HCT116 (cell line): ENCODE results near the gene DDX10.

ENCODE experiments used
- EGR1 ChIP-seq: IDR thresholded peaks from 2 replicates; pipeline ENCODE4 v1.6.1; 2012; ENCODE audit warnings: low read depth
- EZH2 ChIP-seq: fragments of 200-600 bp; sonication (generic); IDR thresholded peaks from 2 replicates; pipeline ENCODE4 v1.6.1; 2017; ENCODE audit warnings: antibody characterized with exemption, mixed run types
- EZH2phosphoT487 ChIP-seq: fragments of 200-600 bp; IDR thresholded peaks from 2 replicates; pipeline ENCODE4 v1.6.1; 2018; ENCODE audit warnings: antibody characterized with exemption, borderline replicate concordance
- POLR2A ChIP-seq: IDR thresholded peaks from 2 replicates; pipeline ENCODE4 v1.7.0; 2011; ENCODE audit warnings: borderline replicate concordance; ENCODE audit not compliant: insufficient read depth, insufficient read length; ENCODE audit errors: extremely low read depth
- POLR2AphosphoS5 ChIP-seq: IDR thresholded peaks from 2 replicates; pipeline ENCODE4 v1.6.1; 2011; ENCODE audit warnings: mild to moderate bottlenecking, low read depth, low read length, moderate library complexity
- RAD21 ChIP-seq: IDR thresholded peaks from 2 replicates; pipeline ENCODE4 v1.6.1; 2012; ENCODE audit warnings: low read depth, mild to moderate bottlenecking
- SP1 ChIP-seq: IDR thresholded peaks from 2 replicates; pipeline ENCODE4 v1.6.1; 2012; ENCODE audit warnings: low read depth
- SRF ChIP-seq: IDR thresholded peaks from 2 replicates; pipeline ENCODE4 v1.6.1; 2012; ENCODE audit warnings: low read depth
- YY1 ChIP-seq: IDR thresholded peaks from 2 replicates; pipeline ENCODE4 v1.6.1; 2011; ENCODE audit warnings: low read length, low read depth, moderate library complexity, mild to moderate bottlenecking; ENCODE audit not compliant: insufficient replicate concordance; ENCODE audit errors: extremely low read depth
- ZNF274 ChIP-seq: fragments of 200-500 bp; sonication (Bioruptor generic); IDR thresholded peaks from 2 replicates; pipeline ENCODE4 v1.6.1; 2014; ENCODE audit warnings: mild to moderate bottlenecking, low read depth, low read length, inconsistent platforms
- TF ChIP-seq, protein P1 (sequence below): IDR thresholded peaks from 2 replicates; pipeline ENCODE4 v1.6.1; 2012
- TF ChIP-seq, protein P2 (sequence below), 3 experiments: fragments of 200-600 bp in 1 of 3; sonication (generic) in 1 of 3; IDR thresholded peaks in 2 of 3; conservative IDR thresholded peaks in 1 of 3; 2 replicates each; pipeline ENCODE4 v1.5.1; 2012 to 2017; ENCODE audit warnings: low read depth in 2 of 3, low read length in 2 of 3, antibody characterized with exemption in 1 of 3, borderline replicate concordance in 1 of 3, control low read depth in 1 of 3, mild to moderate bottlenecking in 1 of 3, mixed read lengths in 1 of 3, mixed run types in 1 of 3, moderate library complexity in 1 of 3; ENCODE audit not compliant: insufficient read depth in 1 of 3

DNA sequence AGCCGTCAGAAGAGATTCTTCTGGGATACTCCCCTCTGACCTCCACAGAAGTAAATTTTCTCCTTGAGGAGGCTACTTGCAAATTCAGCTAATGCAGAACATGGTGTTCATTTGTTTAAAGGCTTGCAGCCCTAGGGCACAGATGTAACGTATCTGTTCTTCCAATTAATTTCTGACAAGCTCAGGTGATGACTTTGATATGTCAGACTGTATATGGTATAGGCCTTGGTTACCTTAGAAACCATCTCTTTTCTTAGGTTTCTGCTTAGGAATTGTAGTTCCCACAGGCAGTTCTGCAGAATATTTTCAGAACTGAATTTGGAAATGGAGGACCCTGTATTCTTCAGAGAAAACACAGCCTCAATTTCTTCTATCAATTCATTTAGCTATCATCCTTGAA lies 117.1 kb downstream of the DDX10 start:
- TF ChIP-seq, protein P1, sequence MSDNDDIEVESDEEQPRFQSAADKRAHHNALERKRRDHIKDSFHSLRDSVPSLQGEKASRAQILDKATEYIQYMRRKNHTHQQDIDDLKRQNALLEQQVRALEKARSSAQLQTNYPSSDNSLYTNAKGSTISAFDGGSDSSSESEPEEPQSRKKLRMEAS = no peak
- TF ChIP-seq SRF = no peak
- TF ChIP-seq, protein P2, sequence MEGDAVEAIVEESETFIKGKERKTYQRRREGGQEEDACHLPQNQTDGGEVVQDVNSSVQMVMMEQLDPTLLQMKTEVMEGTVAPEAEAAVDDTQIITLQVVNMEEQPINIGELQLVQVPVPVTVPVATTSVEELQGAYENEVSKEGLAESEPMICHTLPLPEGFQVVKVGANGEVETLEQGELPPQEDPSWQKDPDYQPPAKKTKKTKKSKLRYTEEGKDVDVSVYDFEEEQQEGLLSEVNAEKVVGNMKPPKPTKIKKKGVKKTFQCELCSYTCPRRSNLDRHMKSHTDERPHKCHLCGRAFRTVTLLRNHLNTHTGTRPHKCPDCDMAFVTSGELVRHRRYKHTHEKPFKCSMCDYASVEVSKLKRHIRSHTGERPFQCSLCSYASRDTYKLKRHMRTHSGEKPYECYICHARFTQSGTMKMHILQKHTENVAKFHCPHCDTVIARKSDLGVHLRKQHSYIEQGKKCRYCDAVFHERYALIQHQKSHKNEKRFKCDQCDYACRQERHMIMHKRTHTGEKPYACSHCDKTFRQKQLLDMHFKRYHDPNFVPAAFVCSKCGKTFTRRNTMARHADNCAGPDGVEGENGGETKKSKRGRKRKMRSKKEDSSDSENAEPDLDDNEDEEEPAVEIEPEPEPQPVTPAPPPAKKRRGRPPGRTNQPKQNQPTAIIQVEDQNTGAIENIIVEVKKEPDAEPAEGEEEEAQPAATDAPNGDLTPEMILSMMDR (IDR thresholded peaks at IDR 0.05 in 2 of 3, conservative IDR thresholded peaks at IDR 0.05 in 1 of 3; ENCODE audit: borderline replicate concordance in 1 of 3, insufficient read depth in 1 of 3, low read depth in 2 of 3, low read length in 2 of 3) = no peak
- no peak for TF ChIP-seq YY1
- TF ChIP-seq EZH2 = no peak
- no peak for TF ChIP-seq POLR2A
- no peak for TF ChIP-seq SP1
- no peak for TF ChIP-seq ZNF274
- no peak for TF ChIP-seq EGR1
- TF ChIP-seq POLR2AphosphoS5 = no peak
- no peak for TF ChIP-seq EZH2phosphoT487
- TF ChIP-seq RAD21 = no peak
